Measurements from ENCODE around the gene VPS26C.

Gene VPS26C

GRCh38 chr21:37263827-37264600 is 3.1 kb downstream of the VPS26C start:
- DNase-seq: no peak

- DNase-seq: no peak
Measured at GRCh38 chr21:37259426-37259825, 7.7 kb downstream of the VPS26C start.

GRCh38 chr21:37257967-37258877 is 8.9 kb downstream of the VPS26C start:
- DNase-seq: peak; percentile 73

GRCh38 chr21:37257511-37257966 is 9.6 kb downstream of the VPS26C start:
- DNase-seq: no peak

- DNase-seq: no peak
Measured at GRCh38 chr21:37253991-37254390, 13.1 kb downstream of the VPS26C start.

GRCh38 chr21:37251294-37251634 is 15.9 kb downstream of the VPS26C start:
- DNase-seq: no peak

- no peak for DNase-seq
Measured at GRCh38 chr21:37249112-37249904, 17.8 kb downstream of the VPS26C start.

GRCh38 chr21:37248298-37248697 is 18.8 kb downstream of the VPS26C start:
- DNase-seq: no peak

GRCh38 chr21:37245151-37245550 is 22.0 kb downstream of the VPS26C start:
- DNase-seq: no peak

GRCh38 chr21:37244501-37245095 is 22.5 kb downstream of the VPS26C start:
- DNase-seq: no peak

- DNase-seq: no peak
Measured at GRCh38 chr21:37243961-37244360, 23.2 kb downstream of the VPS26C start.

GRCh38 chr21:37241426-37241825 is 25.7 kb downstream of the VPS26C start:
- DNase-seq: no peak

- no peak for DNase-seq
Measured at GRCh38 chr21:37240978-37241377, 26.2 kb downstream of the VPS26C start.

GRCh38 chr21:37237764-37238163 is 29.4 kb downstream of the VPS26C start:
- DNase-seq: no peak

GRCh38 chr21:37237346-37237745 is 29.8 kb downstream of the VPS26C start:
- DNase-seq: no peak

GRCh38 chr21:37233551-37234146 is 33.5 kb downstream of the VPS26C start:
- DNase-seq: no peak

- no peak for DNase-seq
Measured at GRCh38 chr21:37232274-37233018, 34.7 kb downstream of the VPS26C start.

- no peak for DNase-seq
Measured at GRCh38 chr21:37231671-37232070, 35.5 kb downstream of the VPS26C start.

- DNase-seq: no peak
Measured at GRCh38 chr21:37231249-37231645, 35.9 kb downstream of the VPS26C start.

- DNase-seq: no peak
Measured at GRCh38 chr21:37230632-37231248, 36.4 kb downstream of the VPS26C start.

GRCh38 chr21:37228003-37228400 is 39.1 kb downstream of the VPS26C start:
- DNase-seq: no peak

Measured in KG1 (cell line).